B cell (primary cell): ENCODE results near the gene IGLON5. TPM values are rescaled to one million over a fixed set of nuclear protein-coding genes. Genes with fewer than 3 reads are reported as not detected.

Source experiments
- ATAC-seq: fragments of 200-7000 bp; cut with Tn5 transposase; one replicate; pipeline ENCODE4 v1.10.0; 2021; ENCODE audit warnings: low read depth, mild to moderate bottlenecking, moderate number of reproducible peaks, moderate library complexity
- CTCF ChIA-PET: fragments of 350-600 bp; sonication (Branson Sonifier 250); formaldehyde crosslinking; loops from one replicate; lab custom pipeline; 2021; ENCODE audit warnings: antibody characterized with exemption, inconsistent platforms; lab: Charles Lee
- POLR2A ChIA-PET: fragments of 350-600 bp; sonication (Branson Sonifier 250); formaldehyde crosslinking; loops from one replicate; lab custom pipeline; 2021; ENCODE audit warnings: antibody characterized with exemption; lab: Charles Lee
- DNase-seq: peaks from one replicate; pipeline ENCODE4 v3.0.0; 2013
- H2AFZ ChIP-seq: 2 replicates; pipeline ENCODE4 v1.6.1; 2012; ENCODE audit warnings: mild to moderate bottlenecking, low read depth, low read length; ENCODE audit not compliant: insufficient read depth, poor library complexity, severe bottlenecking
- H3K27ac ChIP-seq, 2 donors: 1 replicate in 1 of 2; 2 replicates in 1 of 2; pipeline ENCODE4 v1.5.1; 2012 to 2013; ENCODE audit warnings: low read length in 2 of 2, mild to moderate bottlenecking in 2 of 2, moderate library complexity in 1 of 2
- H3K27me3 ChIP-seq, 4 experiments: fragments of 200-600 bp in 1 of 4; sonication (generic) in 1 of 4; replicated peaks in 1 of 4; 1 replicate in 2 of 4; 2 replicates in 2 of 4; pipeline versions ENCODE4 v1.6.1 to v1.7.0; 2013 to 2016; ENCODE audit warnings: low read length in 3 of 4, mild to moderate bottlenecking in 2 of 4, mixed read lengths in 1 of 4, moderate library complexity in 1 of 4; ENCODE audit not compliant: insufficient read depth in 4 of 4, control insufficient read depth in 3 of 4; ENCODE audit errors: control extremely low read depth in 1 of 4
- H3K36me3 ChIP-seq, 2 experiments: replicated peaks in 1 of 2; 1 replicate in 1 of 2; 2 replicates in 1 of 2; pipeline versions ENCODE4 v1.6.1 to v1.7.1; 2013; ENCODE audit warnings: low read length in 1 of 2; ENCODE audit not compliant: insufficient read depth in 2 of 2, control insufficient read depth in 1 of 2; ENCODE audit errors: control extremely low read depth in 1 of 2, extremely low read depth in 1 of 2
- H3K4me1 ChIP-seq, 2 donors: fragments of 200-600 bp in 1 of 2; sonication (generic) in 1 of 2; 1 replicate in 1 of 2; 2 replicates in 1 of 2; pipeline versions ENCODE4 v1.5.1 to v1.6.1; 2013 to 2017; ENCODE audit warnings: low read length in 2 of 2; ENCODE audit not compliant: control insufficient read depth in 2 of 2, insufficient read depth in 2 of 2
- H3K4me2 ChIP-seq: replicated peaks from 2 replicates; pipeline ENCODE3; 2012; ENCODE audit warnings: mild to moderate bottlenecking, low read depth, low read length; ENCODE audit not compliant: poor library complexity, severe bottlenecking
- H3K4me3 ChIP-seq, 5 experiments: fragments of 200-600 bp in 1 of 5; sonication (generic) in 1 of 5; 1 replicate in 3 of 5; 2 replicates in 2 of 5; pipeline versions ENCODE4 v1.5.1 to v1.7.0; 2011 to 2016; ENCODE audit warnings: low read length in 4 of 5, mild to moderate bottlenecking in 4 of 5, low read depth in 2 of 5, control low read depth in 1 of 5, moderate library complexity in 1 of 5; ENCODE audit not compliant: insufficient read depth in 1 of 5; ENCODE audit errors: control extremely low read depth in 1 of 5, extremely low read depth in 1 of 5
- H3K79me2 ChIP-seq: fragments of 200-600 bp; sonication (generic); one replicate; pipeline ENCODE4 v1.6.0; 2016; ENCODE audit warnings: low read length; ENCODE audit not compliant: control insufficient read depth, insufficient read depth
- H3K9ac ChIP-seq: fragments of 200-600 bp; sonication (generic); 2 replicates; pipeline ENCODE4 v1.6.1; 2017; ENCODE audit warnings: mild to moderate bottlenecking, low read length, moderate library complexity
- H3K9me3 ChIP-seq, 3 donors: one replicate each; pipeline versions ENCODE4 v1.6.1 to v1.7.1; 2013; ENCODE audit warnings: low read length in 2 of 3; ENCODE audit not compliant: control insufficient read depth in 2 of 3, insufficient read depth in 1 of 3; ENCODE audit errors: control extremely low read depth in 1 of 3
- H4K20me1 ChIP-seq: 2 replicates; pipeline ENCODE4 v1.6.0; 2012; ENCODE audit warnings: mild to moderate bottlenecking, low read length; ENCODE audit not compliant: insufficient read depth, control insufficient read depth, poor library complexity, severe bottlenecking
- H3K27ac Mint-ChIP-seq: one replicate; pipeline ENCODE4 v1.8.0; 2021; ENCODE audit warnings: mixed read lengths
- H3K27me3 Mint-ChIP-seq: one replicate; pipeline ENCODE4 v1.8.0; 2021; ENCODE audit warnings: mixed read lengths
- H3K4me1 Mint-ChIP-seq: one replicate; pipeline ENCODE4 v1.8.0; 2021; ENCODE audit warnings: mixed read lengths
- H3K4me3 Mint-ChIP-seq: one replicate; pipeline ENCODE4 v1.8.0; 2021; ENCODE audit warnings: mixed read lengths
- H3K9me3 Mint-ChIP-seq: one replicate; pipeline ENCODE4 v1.8.0; 2022; ENCODE audit warnings: mixed read lengths; ENCODE audit not compliant: insufficient read depth
- EZH2 ChIP-seq: IDR thresholded peaks from 2 replicates; pipeline ENCODE4 v1.6.1; 2012; ENCODE audit warnings: borderline replicate concordance, low read depth, mild to moderate bottlenecking, moderate library complexity, low read length; ENCODE audit not compliant: insufficient read depth, poor library complexity, severe bottlenecking
- WGBS: methylation state at CpG from one replicate; pipeline ENCODE4 v1.1.5; 2013; ENCODE audit warnings: missing lambda C conversion rate; ENCODE audit not compliant: insufficient coverage; 5-methylcytosine and 5-hydroxymethylcytosine counted together
- intact Hi-C: fragments of 100-400 bp; cut with micrococcal nuclease; formaldehyde crosslinking; loops from one replicate; pipeline ENCODE4 v1.10.0; 2022
- polyA plus RNA-seq: library from polyadenylated mRNA; depleted of rRNA; stranded (reverse); fragments of >200 nt; gene quantifications from 2 replicates; pipeline ENCODE4 v1.2.3, GENCODE V29; 2012
- total RNA-seq, 2 donors: library from RNA; stranded (reverse); fragments of 120-200 nt in 1 of 2; gene quantifications; 1 replicate in 1 of 2; 2 replicates in 1 of 2; pipeline versions ENCODE4 v1.2.3 to v1.2.4, GENCODE V29; 2013 to 2022
- TF ChIP-seq, protein P1 (sequence below): fragments of 200-600 bp; IDR thresholded peaks from one replicate; pipeline ENCODE4 v1.8.0; 2022; ENCODE audit warnings: antibody characterized with exemption, mild to moderate bottlenecking

The IGLON5 gene
- total and polyA plus RNA-seq, 2 donors (not counting 1 experiment from before 2014, with no cell fraction given), result not detected

DNA sequence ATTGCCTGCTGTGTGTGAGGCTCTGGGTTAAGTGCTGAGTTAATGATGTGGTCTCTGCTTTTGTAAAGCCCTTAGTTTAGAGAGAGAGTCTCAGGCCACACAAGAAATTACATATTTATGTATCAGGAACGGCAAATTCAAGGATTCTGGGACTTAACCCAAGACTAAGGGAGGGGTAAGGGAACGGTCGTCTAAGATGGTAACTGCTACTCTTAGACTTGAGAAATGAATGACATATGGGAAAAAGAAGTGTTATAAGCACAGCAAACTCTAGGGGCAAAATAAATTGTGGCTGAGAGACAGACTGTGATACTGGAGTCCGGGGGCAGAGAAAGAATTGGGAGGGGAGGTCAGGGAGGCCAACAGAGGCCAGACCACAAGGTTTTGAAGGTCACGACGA is 20.3 kb downstream of the IGLON5 start:
- Histone ChIP-seq H3K27me3 (peaks cover 0 to 41% (median 19%) of the 10 kb centered on the region in 4 experiments), H3K27ac (no peak overlapping the region), H3K9ac (no peak overlapping the region), H3K9me3 (peaks cover 0 to 30% (median 3%) of the 10 kb centered on the region in 3 donors), H4K20me1 (no peaks in the 10 kb centered on the region), H3K36me3 (no peaks in the 10 kb centered on the region), H2AFZ (no peak overlapping the region), H3K4me1 (peaks cover 12 to 18% of the 10 kb centered on the region in 2 donors), H3K79me2 (no peaks in the 10 kb centered on the region), H3K4me2 (no peak overlapping the region), H3K4me3 (no peak overlapping the region)
- no peak for DNase-seq
- Mint-ChIP-seq H3K9me3 (peaks cover 4% of the 10 kb centered on the region), H3K4me3 (no peak overlapping the region), H3K27ac (no peak overlapping the region), H3K27me3 (peaks cover 32% of the 10 kb centered on the region), H3K4me1 (peaks cover 8% of the 10 kb centered on the region)
- ChIA-PET CTCF (interaction anchor here (1.0 kb wide), 1 partner anchor 142 kb away, joined by 3 read pairs; no protein-coding TSS in a partner anchor), POLR2A (no interaction called here)
- intact Hi-C loops, result no loop called here
- ATAC-seq, result no peak
- 96% methylated on average over 5 of the region's 6 CpGs for WGBS
- TF ChIP-seq EZH2, result no peak
- TF ChIP-seq, protein P1, sequence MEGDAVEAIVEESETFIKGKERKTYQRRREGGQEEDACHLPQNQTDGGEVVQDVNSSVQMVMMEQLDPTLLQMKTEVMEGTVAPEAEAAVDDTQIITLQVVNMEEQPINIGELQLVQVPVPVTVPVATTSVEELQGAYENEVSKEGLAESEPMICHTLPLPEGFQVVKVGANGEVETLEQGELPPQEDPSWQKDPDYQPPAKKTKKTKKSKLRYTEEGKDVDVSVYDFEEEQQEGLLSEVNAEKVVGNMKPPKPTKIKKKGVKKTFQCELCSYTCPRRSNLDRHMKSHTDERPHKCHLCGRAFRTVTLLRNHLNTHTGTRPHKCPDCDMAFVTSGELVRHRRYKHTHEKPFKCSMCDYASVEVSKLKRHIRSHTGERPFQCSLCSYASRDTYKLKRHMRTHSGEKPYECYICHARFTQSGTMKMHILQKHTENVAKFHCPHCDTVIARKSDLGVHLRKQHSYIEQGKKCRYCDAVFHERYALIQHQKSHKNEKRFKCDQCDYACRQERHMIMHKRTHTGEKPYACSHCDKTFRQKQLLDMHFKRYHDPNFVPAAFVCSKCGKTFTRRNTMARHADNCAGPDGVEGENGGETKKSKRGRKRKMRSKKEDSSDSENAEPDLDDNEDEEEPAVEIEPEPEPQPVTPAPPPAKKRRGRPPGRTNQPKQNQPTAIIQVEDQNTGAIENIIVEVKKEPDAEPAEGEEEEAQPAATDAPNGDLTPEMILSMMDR, result no peak

- Mint-ChIP-seq H3K27me3 (peaks cover 21% of the 10 kb centered on the region), H3K4me3 (no peak overlapping the region), H3K4me1 (peaks cover 5% of the 10 kb centered on the region), H3K27ac (no peak overlapping the region), H3K9me3 (peaks cover 4% of the 10 kb centered on the region)
- CTCF ChIA-PET, result no interaction called here
- Histone ChIP-seq H3K9me3 (peaks cover 0 to 12% (median 3%) of the 10 kb centered on the region in 3 donors), H3K4me1 (peaks cover 3 to 7% of the 10 kb centered on the region in 2 donors), H3K36me3 (no peaks in the 10 kb centered on the region), H2AFZ (no peak overlapping the region), H3K27me3 (peaks cover 0 to 19% (median 4%) of the 10 kb centered on the region in 4 experiments), H3K79me2 (no peaks in the 10 kb centered on the region), H4K20me1 (no peaks in the 10 kb centered on the region), H3K4me3 (no peak overlapping the region), H3K4me2 (no peak overlapping the region), H3K27ac (no peak overlapping the region), H3K9ac (no peak overlapping the region)
- no peak for ATAC-seq
- no peak for DNase-seq
- 94% methylated on average over 11 of the region's 13 CpGs for WGBS
- intact Hi-C loops, result no loop called here
- TF ChIP-seq EZH2, result no peak
- TF ChIP-seq, protein P1, result no peak
- POLR2A ChIA-PET, result no interaction called here
These were observed 22.5 kb downstream of the IGLON5 start for GRCh38 chr19:51333836-51334460.
